Neural cell (in vitro differentiated cells): Measurements from ENCODE around the gene DOCK4. TPM values are rescaled to one million over a fixed set of nuclear protein-coding genes. Genes with fewer than 3 reads are reported as not detected.

Experiments used
- H2AFZ ChIP-seq: fragments of 200-600, 300-800 bp; sonication (generic), shearing (Covaris generic); 2 replicates; pipeline ENCODE4 v1.6.0; 2014; ENCODE audit warnings: low read depth, mild to moderate bottlenecking, antibody characterized with exemption, low read length, moderate library complexity
- H3F3A ChIP-seq: fragments of 200-600 bp; shearing (Covaris generic); 2 replicates; pipeline ENCODE4 v1.6.1; 2016; ENCODE audit warnings: mild to moderate bottlenecking, moderate library complexity, mixed read lengths, antibody characterized with exemption, low read length; ENCODE audit not compliant: insufficient read depth, poor library complexity, severe bottlenecking
- H3K27ac ChIP-seq: fragments of 200-600, 300-800 bp; sonication (generic), shearing (Covaris generic); 2 replicates; pipeline ENCODE4 v1.5.1; 2014; ENCODE audit warnings: mild to moderate bottlenecking, low read length, moderate library complexity
- H3K27me3 ChIP-seq: fragments of 300-800, 200-600 bp; sonication (generic), shearing (Covaris generic); 2 replicates; pipeline ENCODE4 v1.6.0; 2014; ENCODE audit warnings: mild to moderate bottlenecking, low read depth, low read length, moderate library complexity; ENCODE audit not compliant: insufficient read depth
- H3K36me3 ChIP-seq: fragments of 300-800, 200-600 bp; sonication (generic), shearing (Covaris generic); 2 replicates; pipeline ENCODE4 v1.5.1; 2014; ENCODE audit warnings: mild to moderate bottlenecking, antibody characterized with exemption, low read length, moderate library complexity; ENCODE audit not compliant: insufficient read depth
- H3K4me2 ChIP-seq: fragments of 300-800, 200-600 bp; sonication (generic), shearing (Covaris generic); 2 replicates; pipeline ENCODE4 v1.6.0; 2014; ENCODE audit warnings: mild to moderate bottlenecking, low read length
- H3K4me3 ChIP-seq: fragments of 300-800, 200-600 bp; sonication (generic), shearing (Covaris generic); 2 replicates; pipeline ENCODE4 v1.5.1; 2014; ENCODE audit warnings: mild to moderate bottlenecking, low read length, moderate library complexity
- H3K79me2 ChIP-seq: fragments of 200-600 bp; shearing (Covaris generic); replicated peaks from 2 replicates; pipeline ENCODE4 v1.6.0; 2014; ENCODE audit warnings: mild to moderate bottlenecking, low read length, moderate library complexity; ENCODE audit not compliant: insufficient read depth
- H3K9ac ChIP-seq: fragments of 300-800, 200-600 bp; sonication (generic), shearing (Covaris generic); 2 replicates; pipeline ENCODE4 v1.6.1; 2016; ENCODE audit warnings: mild to moderate bottlenecking, low read length, mixed read lengths
- H3K9me2 ChIP-seq: fragments of 200-600 bp; shearing (Covaris generic); 2 replicates; pipeline ENCODE4 v1.6.1; 2016; ENCODE audit warnings: mild to moderate bottlenecking, low read length, mixed read lengths; ENCODE audit not compliant: insufficient read depth
- H3K9me3 ChIP-seq: fragments of 200-600, 300-800 bp; sonication (generic), shearing (Covaris generic); 2 replicates; pipeline ENCODE4 v1.6.1; 2016; ENCODE audit warnings: mild to moderate bottlenecking, mixed run types, low read length, moderate library complexity, mixed read lengths
- H4K20me1 ChIP-seq: fragments of 200-600 bp; shearing (Covaris generic); 2 replicates; pipeline ENCODE4 v1.6.1; 2016; ENCODE audit warnings: mild to moderate bottlenecking, mixed run types; ENCODE audit not compliant: insufficient read depth
- CTCF ChIP-seq: fragments of 450-650 bp; IDR thresholded peaks from 2 replicates; pipeline ENCODE4 v1.5.1; 2014; ENCODE audit warnings: antibody characterized with exemption, mild to moderate bottlenecking, moderate library complexity; ENCODE audit not compliant: poor library complexity, severe bottlenecking
- EP300 ChIP-seq: fragments of 450-650 bp; conservative IDR thresholded peaks from 2 replicates; pipeline ENCODE4 v1.6.1; 2014; ENCODE audit warnings: antibody characterized with exemption, mild to moderate bottlenecking, moderate library complexity; ENCODE audit not compliant: poor library complexity, severe bottlenecking
- EZH2 ChIP-seq: fragments of 200-600, 300-800 bp; shearing (Covaris generic), sonication (generic); IDR thresholded peaks from 2 replicates; pipeline ENCODE4 v1.6.1; 2014; ENCODE audit warnings: antibody characterized with exemption, low read length, borderline replicate concordance, mild to moderate bottlenecking; ENCODE audit not compliant: insufficient read depth, poor library complexity, severe bottlenecking
- MXI1 ChIP-seq: fragments of 450-650 bp; conservative IDR thresholded peaks from 2 replicates; pipeline ENCODE4 v1.6.1; 2014; ENCODE audit warnings: antibody characterized with exemption, mild to moderate bottlenecking; ENCODE audit not compliant: poor library complexity, severe bottlenecking
- POLR2AphosphoS5 ChIP-seq: IDR thresholded peaks from 2 replicates; pipeline ENCODE4 v1.6.1; 2012
- RAD21 ChIP-seq: fragments of 450-650 bp; conservative IDR thresholded peaks from 2 replicates; pipeline ENCODE4 v1.6.1; 2014; ENCODE audit warnings: antibody characterized with exemption, mild to moderate bottlenecking, moderate library complexity
- REST ChIP-seq: IDR thresholded peaks from 2 replicates; pipeline ENCODE4 v1.6.1; 2012; ENCODE audit warnings: borderline replicate concordance
- SMC3 ChIP-seq: fragments of 450-650 bp; conservative IDR thresholded peaks from 2 replicates; pipeline ENCODE4 v1.6.1; 2014; ENCODE audit warnings: antibody characterized with exemption, mild to moderate bottlenecking, moderate library complexity; ENCODE audit not compliant: poor library complexity
- TAF1 ChIP-seq: IDR thresholded peaks from 2 replicates; pipeline ENCODE4 v1.6.1; 2012; ENCODE audit warnings: low read depth
- polyA plus RNA-seq: library from polyadenylated mRNA; depleted of rRNA; stranded (reverse); fragments of >200 nt; gene quantifications from 2 replicates; pipeline ENCODE4 v1.2.3, GENCODE V29; 2014

DOCK4 gene
- polyA plus RNA-seq, 1 donor from 2014 or later: 28.1 TPM

- no peak overlapping the region for H2AFZ ChIP-seq
- H3K27ac ChIP-seq: no peak overlapping the region
- H3K9me3 ChIP-seq: no peaks in the 10 kb centered on the region
- no peak overlapping the region for H3K4me2 ChIP-seq
- no peaks in the 10 kb centered on the region for H4K20me1 ChIP-seq
- no peaks in the 10 kb centered on the region for H3K9me2 ChIP-seq
- H3K9ac ChIP-seq: no peak overlapping the region
- no peaks in the 10 kb centered on the region for H3K27me3 ChIP-seq
- TF ChIP-seq TAF1: no peak
- no peak for TF ChIP-seq CTCF
- no peak for TF ChIP-seq POLR2AphosphoS5
- no peak for TF ChIP-seq RAD21
- no peak for TF ChIP-seq EP300
- no peak for TF ChIP-seq REST
- no peak overlapping the region for H3K4me3 ChIP-seq
- no peaks in the 10 kb centered on the region for H3K79me2 ChIP-seq
- peaks cover 3% of the 10 kb centered on the region for H3K36me3 ChIP-seq
- H3F3A ChIP-seq: no peaks in the 10 kb centered on the region
These were observed 208.7 kb downstream of the DOCK4 start for GRCh38 chr7:111997546-111997945.

GRCh38 chr7:111992601-111993000 is 213.6 kb downstream of the DOCK4 start:
- H3K4me2 ChIP-seq: no peak overlapping the region
- no peak overlapping the region for H3K4me3 ChIP-seq
- H3K9ac ChIP-seq: no peak overlapping the region
- H3F3A ChIP-seq: no peaks in the 10 kb centered on the region
- no peak overlapping the region for H3K27ac ChIP-seq
- no peaks in the 10 kb centered on the region for H3K79me2 ChIP-seq
- H2AFZ ChIP-seq: no peak overlapping the region
- H3K27me3 ChIP-seq: no peaks in the 10 kb centered on the region
- no peaks in the 10 kb centered on the region for H3K9me2 ChIP-seq
- H3K9me3 ChIP-seq: no peaks in the 10 kb centered on the region
- TF ChIP-seq POLR2AphosphoS5: no peak
- no peak for TF ChIP-seq EP300
- TF ChIP-seq RAD21: no peak
- no peak for TF ChIP-seq CTCF
- no peak for TF ChIP-seq TAF1
- TF ChIP-seq MXI1: no peak
- no peak for TF ChIP-seq SMC3
- TF ChIP-seq REST: no peak
- TF ChIP-seq EZH2: no peak
- no peaks in the 10 kb centered on the region for H4K20me1 ChIP-seq
- peaks cover 6% of the 10 kb centered on the region for H3K36me3 ChIP-seq
